Measurements from ENCODE around the gene RBMS1. TPM values are rescaled to one million over a fixed set of nuclear protein-coding genes. Genes with fewer than 3 reads are reported as not detected.

Gene RBMS1
- total RNA-seq, 1 experiment from 2014 or later: 77.5 TPM

DNA sequence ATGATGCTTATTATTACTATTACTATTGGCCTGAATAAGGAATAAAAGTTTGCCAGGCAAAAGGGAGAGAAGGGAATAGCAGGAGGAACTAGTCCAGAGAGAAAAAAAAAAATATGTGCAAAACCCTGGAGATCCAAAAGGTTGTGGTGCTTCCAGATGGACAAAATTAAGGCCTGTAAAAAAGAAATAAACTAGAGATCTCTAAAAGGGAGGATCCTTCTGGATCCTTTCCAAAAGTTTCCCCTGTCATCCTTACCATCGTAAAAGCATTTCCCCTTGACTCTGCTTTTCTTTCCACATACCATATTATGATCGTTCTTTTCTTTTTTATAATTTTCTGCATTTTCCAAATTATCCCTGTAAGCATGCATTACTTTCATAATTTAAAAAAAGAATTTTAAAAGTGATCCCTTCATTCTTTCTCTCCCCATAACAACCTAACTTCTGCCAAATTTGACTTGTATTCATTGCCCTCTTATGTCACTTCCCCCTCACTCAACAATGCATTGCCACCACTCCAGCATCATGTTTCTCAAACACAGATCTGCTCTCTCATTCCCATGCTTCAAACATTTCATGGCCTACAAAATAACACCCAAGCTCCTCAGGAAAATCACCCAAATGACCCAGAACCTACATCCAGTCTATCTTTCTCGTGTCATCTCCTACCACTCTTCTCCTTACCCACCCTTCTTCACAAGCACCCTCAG, 40.3 kb downstream of the RBMS1 start:
- WGBS (ENCODE audit: extremely low coverage, insufficient read length, low lambda C conversion rate): 100% methylated on average over 1 of the region's 3 CpGs
- H3K36me3 Mint-ChIP-seq (ENCODE audit: insufficient read depth in 1 of 3, low read depth in 3 of 3): peaks cover 7 to 17% (median 14%) of the 10 kb centered on the region in 3 experiments

More for the DNA sequence above, 40.3 kb downstream of the RBMS1 start:
- Histone ChIP-seq H3K4me1 (ENCODE audit: insufficient read depth, low read length) (no peaks in the 10 kb centered on the region; the same call in 1 of the 2 replicates), H3T11ph (ENCODE audit: low read length) (no peak overlapping the region), H2BK120ac (ENCODE audit: low read depth, low read length, poor library complexity, severe bottlenecking) (no peak overlapping the region), H3K4me2 (ENCODE audit: insufficient read depth, insufficient read length, low read length) (no peak overlapping the region), H3K27me3 (ENCODE audit: insufficient read depth, low read length) (no peaks in the 10 kb centered on the region), H2BK20ac (ENCODE audit: low read depth, low read length, poor library complexity, severe bottlenecking) (no peak overlapping the region), H4K91ac (ENCODE audit: insufficient read length, low read depth, low read length) (no peak overlapping the region), H2BK12ac (ENCODE audit: insufficient read length, low read depth, low read length) (no peak overlapping the region), H3K23ac (ENCODE audit: insufficient read length, low read depth, low read length) (no peak overlapping the region), H2AFZ (ENCODE audit: low read length) (no peak overlapping the region), H3K79me1 (ENCODE audit: insufficient read depth, low read depth, low read length, poor library complexity, severe bottlenecking) (no peaks in the 10 kb centered on the region), H3K14ac (ENCODE audit: insufficient read depth, low read length) (no peak overlapping the region), H2BK15ac (ENCODE audit: low read depth, low read length) (no peak overlapping the region), H3K27ac (ENCODE audit: insufficient read length, low read depth, low read length) (no peak overlapping the region), H3K56ac (ENCODE audit: insufficient read length, low read depth, low read length) (no peak overlapping the region), H4K8ac (replicated peaks; ENCODE audit: insufficient read length, low read depth, low read length) (no peak overlapping the region), H3K18ac (ENCODE audit: insufficient read length, low read depth, low read length) (no peak overlapping the region), H2BK5ac (ENCODE audit: insufficient read length, low read length) (no peak overlapping the region), H2AK5ac (ENCODE audit: insufficient read length, low read length) (no peak overlapping the region), H4K5ac (ENCODE audit: insufficient read length, low read depth, low read length) (no peak overlapping the region), H3K23me2 (ENCODE audit: insufficient read length, low read depth, low read length, poor library complexity, severe bottlenecking) (no peaks in the 10 kb centered on the region), H3K4ac (ENCODE audit: low read depth, low read length) (no peak overlapping the region), H3K9ac (ENCODE audit: extremely low read depth, insufficient read length, low read length) (no peak overlapping the region), H3K79me2 (ENCODE audit: insufficient read depth, low read length) (no peaks in the 10 kb centered on the region; the same call in 1 of the 2 replicates), H4K20me1 (ENCODE audit: control insufficient read depth, insufficient read depth, insufficient read length) (no peaks in the 10 kb centered on the region), H3K9me3 (ENCODE audit: control insufficient read depth, low read depth, low read length) (no peaks in the 10 kb centered on the region)
- Mint-ChIP-seq H3K4me3 (no peak overlapping the region), H3K27me3 (ENCODE audit: low read depth) (no peaks in the 10 kb centered on the region), H3K27ac (no peak overlapping the region), H3K9me3 (peaks cover 13 to 16% of the 10 kb centered on the region in 2 experiments; a peak in 4 of 5 replicates), H3K4me1 (no peaks in the 10 kb centered on the region)
- no peak for DNase-seq
- TF ChIP-seq, protein P1, sequence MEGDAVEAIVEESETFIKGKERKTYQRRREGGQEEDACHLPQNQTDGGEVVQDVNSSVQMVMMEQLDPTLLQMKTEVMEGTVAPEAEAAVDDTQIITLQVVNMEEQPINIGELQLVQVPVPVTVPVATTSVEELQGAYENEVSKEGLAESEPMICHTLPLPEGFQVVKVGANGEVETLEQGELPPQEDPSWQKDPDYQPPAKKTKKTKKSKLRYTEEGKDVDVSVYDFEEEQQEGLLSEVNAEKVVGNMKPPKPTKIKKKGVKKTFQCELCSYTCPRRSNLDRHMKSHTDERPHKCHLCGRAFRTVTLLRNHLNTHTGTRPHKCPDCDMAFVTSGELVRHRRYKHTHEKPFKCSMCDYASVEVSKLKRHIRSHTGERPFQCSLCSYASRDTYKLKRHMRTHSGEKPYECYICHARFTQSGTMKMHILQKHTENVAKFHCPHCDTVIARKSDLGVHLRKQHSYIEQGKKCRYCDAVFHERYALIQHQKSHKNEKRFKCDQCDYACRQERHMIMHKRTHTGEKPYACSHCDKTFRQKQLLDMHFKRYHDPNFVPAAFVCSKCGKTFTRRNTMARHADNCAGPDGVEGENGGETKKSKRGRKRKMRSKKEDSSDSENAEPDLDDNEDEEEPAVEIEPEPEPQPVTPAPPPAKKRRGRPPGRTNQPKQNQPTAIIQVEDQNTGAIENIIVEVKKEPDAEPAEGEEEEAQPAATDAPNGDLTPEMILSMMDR (conservative IDR thresholded peaks at IDR 0.05): no peak

All from H9 (cell line).